Inferior parietal cortex (tissue), 1 donor: ENCODE results near the gene PXDN.
"Not testable (repeated sequence)": the region's sequence is repeated elsewhere in the genome, so short reads cannot be mapped to it uniquely, and the experiment has no call there.

Experiments
- DNase-seq: peaks from one replicate; pipeline ENCODE4 v3.0.0-alpha.2; 2016; ENCODE audit errors: extremely low spot score

The PXDN gene

DNA sequence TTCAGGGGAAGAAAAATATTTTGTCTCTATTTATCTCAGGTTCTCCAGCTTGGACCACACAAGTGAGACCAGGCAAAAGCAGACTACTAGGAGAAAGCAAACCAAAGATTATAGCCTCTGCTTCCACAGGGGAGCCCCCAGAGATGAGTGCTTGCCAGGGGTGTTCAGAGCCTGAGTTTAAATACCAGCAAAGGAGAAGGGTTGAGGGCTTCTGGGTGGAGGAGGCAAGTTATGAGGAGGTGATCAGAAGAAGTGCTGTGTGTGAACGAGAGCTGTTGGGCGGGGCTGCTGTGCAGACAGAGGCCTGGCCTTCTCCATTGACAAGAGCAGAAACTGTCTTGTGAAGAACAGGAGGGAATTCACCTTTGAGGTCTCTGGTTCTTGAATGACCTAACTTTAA, 32.8 kb upstream of the PXDN start:
- no peak for DNase-seq

DNA sequence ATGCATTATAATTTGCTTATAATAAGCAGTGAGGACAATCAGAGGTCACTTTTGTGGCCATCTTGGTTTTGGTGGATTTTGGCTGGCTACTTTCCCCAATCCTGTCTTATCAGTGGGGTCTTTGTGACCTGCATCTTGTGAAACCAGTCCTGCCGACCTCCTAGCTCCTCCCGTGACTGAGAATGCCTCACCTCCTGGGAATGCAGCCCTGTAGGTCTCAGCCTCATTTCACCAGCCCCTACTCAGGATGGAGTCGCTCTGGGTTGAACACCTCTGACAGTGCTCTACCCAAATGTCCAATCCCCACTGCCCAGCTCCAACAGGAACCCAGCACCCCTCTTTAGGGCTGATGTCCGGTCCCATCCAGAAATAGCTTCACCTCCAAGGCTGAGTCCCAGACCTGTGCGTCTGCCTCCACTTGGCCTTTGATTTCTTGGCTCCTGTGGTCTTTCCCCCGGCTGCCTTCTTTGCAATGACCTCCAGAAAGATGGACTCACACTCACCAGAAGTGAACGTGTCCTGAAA, 31.3 kb upstream of the PXDN start:
- no peak for DNase-seq

DNA sequence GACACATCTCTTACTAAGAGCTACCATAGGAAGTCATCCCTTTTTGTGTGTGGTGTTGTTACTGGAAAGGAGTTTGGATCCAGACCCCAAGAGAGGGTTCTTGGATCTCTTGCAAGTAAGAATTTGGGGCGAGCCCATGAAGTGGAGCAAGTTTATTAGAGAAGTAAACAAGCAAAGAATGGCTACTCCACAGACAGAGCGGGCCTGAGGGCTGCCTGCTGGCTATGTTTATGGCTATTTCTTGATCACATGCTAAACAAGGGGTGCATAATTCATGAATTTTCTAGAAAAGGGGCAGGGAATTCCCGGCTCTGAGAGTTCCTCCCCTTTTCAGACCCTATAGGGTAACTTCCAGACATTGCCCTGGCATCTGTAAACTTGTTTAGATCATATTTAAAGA, 30.6 kb upstream of the PXDN start:
- DNase-seq, result no peak

DNA sequence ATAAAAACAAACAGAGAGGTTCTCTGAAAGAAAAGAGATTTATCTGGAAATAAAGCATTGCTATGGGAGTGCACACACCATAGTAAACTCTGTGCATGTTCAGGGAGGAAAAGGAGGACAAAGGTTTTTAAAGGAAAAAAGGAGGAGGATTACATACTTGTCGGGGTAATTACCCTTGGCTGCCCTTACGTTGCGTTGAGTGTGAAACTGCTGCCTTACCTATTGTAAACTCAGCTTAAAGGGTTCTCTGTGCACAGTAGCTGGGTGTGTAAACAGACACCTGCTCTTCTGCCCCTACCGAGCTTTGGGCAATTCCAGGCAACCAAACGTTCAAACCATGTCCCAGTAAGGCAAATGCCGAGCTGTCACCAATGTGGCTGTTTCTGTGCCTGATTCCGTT, 29.6 kb upstream of the PXDN start:
- no peak for DNase-seq

DNA sequence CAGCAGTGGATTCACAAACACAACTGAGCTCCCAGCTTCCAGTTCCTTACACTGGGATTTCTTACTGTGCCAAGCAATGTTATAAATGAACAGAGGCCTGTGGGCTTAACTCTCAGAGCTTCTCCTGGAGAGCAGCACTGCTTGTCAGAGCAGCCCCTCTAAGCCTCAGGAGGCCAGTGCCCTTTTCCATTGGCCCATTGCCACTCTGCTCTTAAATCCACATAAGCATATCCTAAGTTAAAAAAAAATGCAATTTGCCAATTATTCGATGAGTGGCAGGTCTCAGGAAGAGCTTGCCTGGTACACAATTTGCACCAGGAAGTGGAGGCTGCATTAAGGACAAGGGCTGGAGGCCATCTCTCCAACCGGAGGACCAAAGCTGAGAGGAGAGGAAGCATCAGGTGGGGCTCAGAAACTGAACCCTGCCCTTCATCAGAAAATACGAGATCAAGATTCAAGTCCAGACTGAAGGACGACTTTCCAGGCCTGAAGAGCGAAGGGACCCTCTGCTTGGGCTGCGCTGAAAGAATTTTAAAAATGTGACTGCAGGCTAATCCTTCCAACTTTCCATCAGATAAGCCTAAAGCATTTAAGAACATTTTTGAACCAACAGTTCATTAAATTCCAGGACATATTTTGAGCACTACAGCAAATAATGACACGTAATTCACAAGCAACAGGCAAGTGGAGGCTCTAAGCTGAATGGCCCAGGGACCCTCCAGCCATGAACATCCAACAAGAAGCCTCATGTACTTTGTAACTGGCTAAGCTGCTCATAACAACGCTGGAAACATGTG, 28.4 kb upstream of the PXDN start:
- DNase-seq, result no peak

DNA sequence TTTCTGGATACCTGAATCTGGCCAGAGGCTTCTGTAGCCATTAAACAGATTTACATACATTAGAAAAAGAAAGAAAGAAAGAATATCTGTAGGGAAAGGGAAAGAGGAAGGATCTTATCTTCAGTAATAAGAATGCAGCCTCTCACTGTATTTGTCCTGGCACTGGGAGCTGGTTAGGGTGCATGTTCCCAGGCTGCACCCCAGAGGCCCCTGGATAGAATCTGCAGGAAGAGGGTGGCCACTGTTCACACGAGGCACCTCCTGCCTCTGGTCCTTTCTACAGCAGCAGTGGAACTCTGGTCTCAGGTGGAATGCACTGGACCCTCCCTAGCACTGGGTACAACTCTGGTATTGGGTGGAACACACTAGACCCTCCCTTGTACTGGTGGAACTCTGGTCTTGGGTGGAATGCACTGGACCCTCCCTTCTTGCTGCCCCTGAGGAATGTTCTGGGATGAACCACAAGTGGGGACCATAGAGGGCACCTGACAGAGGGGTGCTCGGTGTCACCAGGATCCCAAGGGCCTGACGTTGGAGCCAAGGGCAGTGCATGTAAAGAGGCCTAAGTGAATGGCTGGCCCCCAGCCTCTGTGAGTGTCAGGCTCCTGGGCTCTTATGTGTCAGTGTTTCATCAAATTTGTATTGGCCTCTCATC, 27.4 kb upstream of the PXDN start:
- DNase-seq, result no peak

DNA sequence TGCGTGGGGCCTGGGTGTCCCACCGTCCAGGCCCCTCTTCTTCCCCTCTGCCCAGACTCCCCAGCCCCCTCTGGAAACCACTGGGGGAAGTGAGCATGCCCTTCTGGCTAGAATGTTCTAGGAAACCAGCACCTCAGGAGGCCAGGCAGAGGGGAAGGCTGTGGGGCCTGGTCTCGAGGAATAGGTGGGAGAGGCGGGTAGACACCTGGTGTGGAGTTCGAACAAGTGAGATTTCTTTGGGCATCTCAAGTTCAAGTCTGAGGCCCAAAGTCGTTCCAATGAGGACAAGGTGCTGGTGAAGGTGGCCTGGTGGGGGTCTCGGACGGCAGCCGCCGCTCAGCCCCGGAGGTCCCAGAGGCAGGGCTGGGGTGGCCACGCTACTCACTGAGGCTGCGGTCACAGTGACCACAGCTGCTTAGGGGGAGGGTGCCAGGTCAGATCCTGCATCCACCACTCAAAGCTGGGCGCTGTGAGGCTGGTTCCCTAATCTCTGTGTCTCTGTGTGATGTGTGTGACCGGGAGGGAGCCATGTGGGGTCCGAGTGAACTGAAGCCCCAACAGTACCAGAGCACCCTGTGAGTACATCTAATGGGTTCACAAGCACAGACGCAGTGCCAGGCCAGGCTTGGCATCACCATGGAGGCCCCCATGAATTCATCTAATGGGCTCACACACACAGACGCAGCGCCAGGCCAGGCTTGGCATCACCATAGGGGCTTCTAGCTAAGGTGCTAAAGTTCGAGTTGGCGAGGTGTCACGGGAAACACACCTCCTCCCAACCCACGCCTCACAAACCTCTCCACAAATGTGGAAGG, 26.5 kb upstream of the PXDN start:
- no peak for DNase-seq

DNA sequence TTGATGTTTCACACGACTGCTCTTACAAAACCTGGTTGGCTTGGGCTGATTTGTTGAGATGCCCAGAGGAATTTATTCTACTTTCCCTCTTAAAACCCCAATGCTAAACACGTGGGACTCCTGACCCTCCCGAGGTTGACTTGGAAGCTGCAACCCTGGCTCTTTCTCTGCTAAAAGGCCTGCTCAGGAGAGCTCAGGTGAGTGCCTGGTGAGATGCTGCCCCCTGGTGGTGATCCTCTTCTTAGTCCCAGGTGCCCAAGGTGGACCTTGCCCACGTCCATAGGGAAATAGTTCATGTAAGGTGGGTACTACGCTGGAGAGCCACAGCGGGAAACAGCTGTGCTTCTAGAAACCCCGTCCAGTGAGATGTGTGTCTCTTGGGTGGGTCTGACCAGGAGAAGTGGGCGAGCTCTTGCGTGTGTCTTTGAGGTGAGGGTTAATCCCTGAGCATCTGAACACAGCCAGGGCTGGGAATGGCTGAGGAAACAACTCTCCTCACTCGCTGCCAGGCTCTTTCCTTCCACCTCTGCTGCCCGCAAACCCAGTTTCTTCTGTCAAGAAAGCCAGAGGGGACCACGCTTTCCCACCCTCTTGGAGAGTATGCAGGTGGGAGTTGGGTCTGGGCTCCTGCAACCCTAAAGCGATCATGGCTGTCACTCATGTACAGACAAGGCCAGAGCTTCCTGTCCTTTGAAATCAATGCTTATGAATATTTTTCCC, 25.5 kb upstream of the PXDN start:
- DNase-seq, result peak; percentile 36

DNA sequence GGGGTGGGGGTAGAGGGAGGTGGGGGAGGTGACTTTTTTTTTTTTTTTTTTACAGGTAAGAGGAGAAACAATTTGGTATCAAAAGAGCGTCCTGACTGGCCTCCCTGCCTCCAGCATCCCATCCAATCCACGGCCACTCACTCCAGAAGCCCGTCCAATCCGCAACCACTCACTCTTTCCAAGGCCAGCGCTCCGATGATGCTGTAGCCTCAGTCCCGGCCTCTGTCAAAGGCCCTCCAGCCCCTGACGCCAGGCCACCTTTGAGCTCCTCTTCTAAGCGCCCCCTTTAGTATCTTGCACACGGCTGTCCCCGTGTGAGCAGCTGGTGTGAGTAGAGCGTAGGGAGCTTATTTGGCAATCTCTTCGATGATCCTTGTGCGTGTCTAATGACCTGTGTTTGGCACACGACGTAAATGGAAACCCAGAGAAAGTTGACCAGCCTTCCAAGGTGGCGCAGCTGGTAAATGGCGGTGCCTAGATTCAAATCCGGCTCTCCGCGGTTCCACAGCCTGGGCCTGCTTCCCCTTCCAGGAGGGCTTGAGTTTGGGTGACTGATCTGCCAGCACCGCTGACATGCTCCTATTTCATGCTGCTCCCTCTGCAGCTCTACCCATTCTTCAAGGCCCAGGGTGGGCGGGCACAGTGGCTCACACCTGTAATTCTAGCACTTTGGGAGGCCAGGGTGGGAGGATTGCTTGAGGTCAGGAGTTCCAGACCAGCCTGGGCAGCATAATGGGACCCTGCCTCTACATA, 23.8 kb upstream of the PXDN start:
- DNase-seq, result no peak

DNA sequence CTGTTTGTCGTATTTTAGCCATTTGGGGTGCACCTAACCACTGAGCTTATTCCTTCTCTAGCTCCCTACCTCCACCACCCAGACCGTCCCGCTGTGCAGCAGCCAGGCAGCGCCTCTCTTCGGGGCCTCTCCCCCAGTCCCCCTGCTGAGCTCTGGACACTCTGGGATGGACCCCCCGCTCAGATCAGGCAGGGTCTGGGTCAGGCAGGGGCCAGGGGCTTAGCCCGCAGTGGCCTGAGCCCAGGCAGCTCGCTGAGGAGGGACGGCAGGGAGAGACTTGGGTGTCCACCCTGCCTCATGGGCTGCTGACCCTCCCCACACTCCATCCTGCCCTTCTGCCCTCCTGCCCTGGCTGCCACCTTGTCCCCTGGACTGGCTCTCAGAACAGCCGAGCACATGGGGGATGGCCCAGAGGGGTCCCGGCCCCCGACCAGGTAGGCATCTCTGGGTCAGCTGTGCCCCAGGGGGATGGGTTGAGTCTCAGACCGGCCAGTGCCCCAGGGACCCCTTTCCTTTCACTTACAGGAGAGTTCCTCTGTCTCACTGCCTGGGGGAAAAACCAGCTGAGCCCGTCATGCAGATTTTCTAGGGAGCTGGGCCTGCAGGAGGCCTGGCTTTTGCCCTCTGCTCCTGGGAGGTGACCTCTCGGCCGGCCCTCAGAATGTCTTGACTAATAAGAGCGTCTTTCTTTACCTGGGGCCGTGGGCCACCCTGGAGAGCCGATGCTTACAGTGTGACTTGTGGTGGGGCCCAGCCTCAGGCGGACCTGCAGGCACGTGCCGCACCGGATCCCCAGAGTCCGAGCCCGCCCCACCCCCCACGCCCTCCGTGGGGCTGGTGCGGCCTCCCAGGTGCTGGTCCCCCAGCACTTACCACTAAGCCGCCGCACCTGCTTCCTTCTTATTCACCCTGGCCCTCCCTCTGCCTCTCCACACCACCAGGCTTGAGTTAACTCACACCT, 22.8 kb upstream of the PXDN start:
- DNase-seq, result no peak

DNA sequence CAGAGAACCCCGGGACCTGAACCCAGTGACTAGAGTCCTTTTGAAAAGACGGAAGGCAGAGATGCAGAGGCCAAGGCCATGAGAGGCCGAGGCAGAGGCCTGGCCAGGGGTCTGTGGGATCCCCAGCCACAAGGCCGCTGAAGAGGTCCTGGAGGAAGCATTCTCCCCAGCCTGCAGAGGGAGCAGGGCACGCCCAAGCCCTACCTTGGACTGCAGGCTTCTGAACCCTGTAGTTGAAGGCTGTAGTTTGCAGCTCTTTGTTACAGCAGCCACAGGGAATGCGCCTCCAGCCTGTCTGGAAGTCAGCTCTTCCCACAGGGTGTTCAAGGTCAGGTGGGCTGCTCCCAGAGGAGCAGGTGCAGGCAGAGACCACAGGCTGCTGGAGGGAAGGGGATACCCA, 22.1 kb upstream of the PXDN start:
- no peak for DNase-seq

DNA sequence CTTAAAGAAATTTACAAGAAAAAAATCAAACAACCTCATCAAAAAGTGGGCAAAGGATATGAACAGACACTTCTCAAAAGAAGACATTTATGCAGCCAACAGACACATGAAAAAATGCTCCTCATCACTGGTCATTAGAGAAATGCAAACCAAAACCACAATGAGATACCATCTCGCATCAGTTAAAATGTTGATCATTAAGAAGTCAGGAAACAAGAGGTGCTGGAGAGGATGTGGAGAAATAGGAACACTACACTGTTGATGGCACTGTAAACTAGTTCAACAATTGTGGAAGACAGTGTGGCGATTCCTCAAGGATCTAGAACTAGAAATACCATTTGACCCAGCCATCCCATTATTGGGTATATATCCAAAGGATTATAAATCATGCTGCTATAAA, 20.9 kb upstream of the PXDN start:
- DNase-seq, result not testable (repeated sequence)

DNA sequence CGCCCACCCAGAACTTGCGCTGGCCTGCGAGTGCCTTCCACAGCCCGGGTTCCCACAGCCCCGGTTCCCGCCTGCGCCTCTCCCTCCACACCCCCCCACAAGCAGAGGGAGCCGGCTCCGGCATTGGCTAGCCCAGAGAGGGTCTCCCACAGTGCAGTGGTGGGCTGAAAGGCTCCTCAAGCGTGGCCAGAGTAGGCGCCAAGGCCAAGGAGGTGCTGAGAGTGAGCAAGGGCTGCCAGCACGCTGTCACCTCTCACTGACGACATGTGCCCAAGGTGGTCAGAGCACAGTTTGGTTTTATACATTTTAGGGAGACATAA, 15.3 kb upstream of the PXDN start:
- DNase-seq, result no peak

DNA sequence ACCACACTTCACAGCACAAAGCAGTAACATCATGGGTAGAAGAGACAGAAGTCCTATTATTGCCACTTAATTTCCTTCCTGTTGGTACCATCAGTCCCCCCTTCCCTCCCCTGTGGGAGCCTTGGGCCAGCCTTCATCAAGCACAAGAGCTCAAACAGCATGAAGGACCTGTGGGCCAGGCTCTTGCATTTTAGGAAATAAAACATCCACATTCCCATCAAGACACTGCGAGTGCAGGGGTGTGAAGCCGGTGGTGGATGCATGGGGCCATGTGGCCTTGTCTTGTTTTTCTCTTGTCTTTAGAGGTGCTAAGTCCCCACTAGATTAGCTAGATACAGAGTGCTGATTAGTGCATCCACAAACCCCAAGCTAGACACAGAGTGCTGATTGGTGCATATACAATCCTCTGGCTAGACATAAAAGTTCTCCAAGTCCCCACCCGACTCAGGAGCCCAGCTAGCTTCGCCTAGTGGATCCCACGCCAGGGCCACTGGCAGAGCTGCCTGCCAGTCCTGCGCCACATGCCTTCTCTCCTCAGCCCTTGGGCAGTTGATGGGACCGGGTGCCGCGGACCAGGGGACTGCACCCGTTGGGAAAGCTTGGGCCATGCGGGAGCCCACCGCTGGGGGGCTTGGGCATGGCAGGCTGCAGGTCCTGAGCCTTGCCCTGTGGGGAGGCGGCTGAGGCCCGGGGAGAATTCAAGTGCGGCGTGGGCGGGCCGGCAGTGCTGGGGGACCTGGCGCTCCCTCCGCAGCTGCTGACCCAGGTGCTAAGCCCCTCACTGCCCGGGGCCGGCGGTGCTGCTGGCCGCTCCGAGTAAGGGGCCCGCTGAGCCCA, 14.7 kb upstream of the PXDN start:
- DNase-seq, result no peak

DNA sequence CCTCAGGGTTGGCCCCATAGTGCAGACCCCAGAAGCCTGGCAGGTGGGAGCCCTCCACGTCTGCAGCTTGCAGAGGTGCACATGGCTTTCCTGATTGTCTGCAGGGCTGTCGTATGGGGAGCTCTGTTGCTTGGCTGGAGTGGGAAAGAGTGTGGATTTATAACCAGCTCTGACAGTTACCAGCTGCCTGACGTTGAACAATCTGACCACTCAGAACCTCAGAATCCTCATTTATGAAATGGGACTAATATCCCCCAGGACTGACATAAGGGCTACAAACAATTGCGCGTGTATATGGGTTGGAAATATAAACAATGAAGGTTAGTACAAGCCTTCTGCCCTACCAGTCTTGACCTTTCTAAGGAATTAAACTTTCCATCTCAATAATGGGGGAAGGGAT, 13.9 kb upstream of the PXDN start:
- no peak for DNase-seq

DNA sequence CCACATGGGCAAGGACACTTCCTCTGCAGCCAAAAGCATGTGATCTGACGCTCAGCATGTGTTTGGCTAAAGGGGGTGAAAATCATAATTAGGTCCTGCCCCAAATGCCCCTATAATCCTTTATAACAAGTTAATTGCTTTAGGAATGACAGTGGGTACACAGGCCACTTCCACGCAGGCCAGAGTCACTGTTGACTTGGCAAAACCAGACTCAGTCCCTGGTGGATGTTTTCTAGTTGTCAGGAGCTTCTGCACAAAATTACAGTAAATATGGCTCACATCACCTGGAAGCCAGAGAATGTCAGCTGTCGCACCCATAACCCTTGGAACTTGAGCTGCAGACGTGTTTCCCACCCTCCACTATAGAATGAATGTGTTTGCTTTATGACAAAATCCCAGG, 13.3 kb upstream of the PXDN start:
- no peak for DNase-seq

DNA sequence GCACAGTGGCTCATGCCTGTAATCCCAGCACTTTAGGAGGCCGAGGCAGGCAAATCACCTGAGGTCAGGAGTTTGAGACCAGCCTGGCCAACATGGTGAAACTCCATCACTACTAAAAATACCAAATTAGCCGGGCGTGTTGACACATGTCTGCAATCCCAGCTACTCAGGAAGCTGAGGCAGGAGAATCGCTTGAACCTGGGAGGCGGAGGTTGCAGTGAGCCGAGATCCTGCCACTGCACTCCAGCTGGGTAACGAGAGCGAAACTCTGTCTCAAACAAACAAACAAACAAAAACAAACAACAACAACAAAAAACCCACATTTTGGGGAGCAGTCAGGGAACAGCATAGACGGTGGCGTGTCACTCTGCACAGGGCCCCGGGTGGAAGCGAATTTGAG, 12.8 kb upstream of the PXDN start:
- DNase-seq, result not testable (repeated sequence)

DNA sequence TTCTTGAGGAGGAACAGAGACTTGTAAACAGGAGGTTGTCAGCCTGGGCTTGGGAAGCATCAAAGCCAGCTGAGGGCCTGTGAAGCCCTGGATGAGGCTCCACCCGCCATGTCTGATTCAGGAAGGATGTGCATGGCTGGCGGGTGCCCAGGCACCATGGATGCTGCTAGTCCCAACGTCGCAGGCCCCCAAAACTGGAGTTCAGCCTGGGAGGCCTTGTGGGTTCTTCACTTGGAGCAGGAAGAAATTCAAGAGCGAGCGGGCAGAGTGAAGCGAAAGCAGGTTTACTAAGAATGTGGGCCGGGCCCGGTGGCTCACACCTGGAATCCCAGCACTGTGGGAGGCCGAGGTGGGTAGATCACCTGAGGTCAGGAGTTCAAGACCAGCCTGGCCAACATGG, 12.1 kb upstream of the PXDN start:
- no peak for DNase-seq
